ENCODE data around the gene DUSP12.
A peak's percentile ranks its signal among the peaks of the same experiment; 100 is the strongest.

Gene DUSP12

GRCh38 chr1:161770250-161770649 lies 20.7 kb downstream of the DUSP12 start:
- DNase-seq (ENCODE audit: low spot score), result no peak

DNA sequence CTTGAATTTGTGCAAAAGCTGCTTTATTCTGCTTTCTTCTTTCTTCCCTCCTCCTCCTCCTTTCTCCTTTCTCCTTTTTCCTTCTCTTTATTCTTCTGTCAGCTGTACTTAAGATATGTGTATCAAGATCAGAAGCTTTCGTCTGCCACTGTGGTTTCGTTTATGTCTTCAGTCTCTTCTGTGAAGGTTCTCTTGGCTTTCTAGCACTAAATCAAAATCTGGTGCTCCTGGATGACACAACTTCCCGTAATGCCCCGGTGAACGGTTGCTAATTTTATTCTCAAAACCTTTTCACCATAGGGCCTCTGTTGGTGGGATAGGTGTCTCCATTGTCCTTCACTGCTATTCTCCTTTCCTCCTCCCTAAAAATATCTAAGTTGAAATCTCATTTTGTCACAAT lies 21.6 kb downstream of the DUSP12 start:
- no peak for DNase-seq (ENCODE audit: low spot score)

DNA sequence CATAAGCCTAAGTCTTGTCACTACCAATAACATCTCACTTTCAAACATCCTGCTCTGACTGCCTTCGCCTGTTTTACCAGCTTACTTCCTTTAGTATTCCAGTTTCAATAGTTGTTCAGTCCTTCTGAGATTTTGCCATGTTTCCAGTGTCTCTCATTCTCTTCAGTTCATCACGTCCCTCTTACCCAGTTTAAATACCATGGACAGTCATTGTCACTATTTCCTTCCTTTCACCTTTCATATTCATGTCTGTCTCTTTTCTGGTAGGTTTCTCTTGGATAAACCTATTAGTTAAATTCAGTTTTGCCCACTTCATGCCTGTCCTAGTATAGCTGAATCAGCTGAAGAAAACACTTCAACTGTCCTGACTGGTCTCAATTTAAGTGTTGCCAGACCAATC lies 22.4 kb downstream of the DUSP12 start:
- DNase-seq (ENCODE audit: low spot score), result no peak

DNA sequence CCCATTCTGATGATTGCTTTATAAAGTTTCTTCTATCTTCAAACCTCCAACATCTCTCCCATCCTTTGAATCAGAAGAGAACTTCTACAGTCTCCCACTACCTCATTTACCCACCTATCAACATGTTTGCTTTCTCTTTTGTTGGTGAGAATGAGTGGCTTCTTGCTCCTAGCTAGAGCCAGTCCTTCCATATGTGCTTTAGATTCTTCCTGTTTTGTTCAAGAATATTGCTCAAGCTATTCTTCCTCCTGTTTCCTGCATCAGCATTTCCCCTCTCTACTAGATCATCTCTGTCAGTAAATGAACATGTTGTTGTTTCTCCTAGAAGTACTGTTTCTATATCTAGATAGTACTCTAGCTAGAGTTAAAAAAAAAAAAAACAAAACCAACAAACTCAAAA lies 22.8 kb downstream of the DUSP12 start:
- DNase-seq (ENCODE audit: low spot score), result peak; percentile 40

DNA sequence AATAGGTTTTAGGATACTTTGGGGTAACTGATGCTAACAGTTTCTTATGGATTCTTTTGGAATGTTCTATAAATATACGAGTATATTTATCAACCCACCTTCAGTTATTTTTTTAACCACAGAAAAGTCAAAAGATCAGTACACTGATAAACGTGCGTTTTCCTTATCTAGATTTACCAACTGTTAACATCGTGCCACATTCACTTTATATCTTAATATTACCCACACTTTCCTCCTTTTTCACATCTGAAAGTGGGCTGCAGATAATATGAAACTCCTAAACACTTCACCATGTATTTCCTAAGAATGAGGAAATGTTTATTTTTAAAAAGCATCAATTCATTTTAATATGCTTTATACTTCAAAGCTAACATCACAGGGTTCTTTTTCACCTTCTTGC lies 24.2 kb downstream of the DUSP12 start:
- DNase-seq (ENCODE audit: low spot score), result no peak

- DNase-seq (ENCODE audit: low spot score), result no peak
Measured at GRCh38 chr1:161777261-161777660, 27.7 kb downstream of the DUSP12 start.

DNA sequence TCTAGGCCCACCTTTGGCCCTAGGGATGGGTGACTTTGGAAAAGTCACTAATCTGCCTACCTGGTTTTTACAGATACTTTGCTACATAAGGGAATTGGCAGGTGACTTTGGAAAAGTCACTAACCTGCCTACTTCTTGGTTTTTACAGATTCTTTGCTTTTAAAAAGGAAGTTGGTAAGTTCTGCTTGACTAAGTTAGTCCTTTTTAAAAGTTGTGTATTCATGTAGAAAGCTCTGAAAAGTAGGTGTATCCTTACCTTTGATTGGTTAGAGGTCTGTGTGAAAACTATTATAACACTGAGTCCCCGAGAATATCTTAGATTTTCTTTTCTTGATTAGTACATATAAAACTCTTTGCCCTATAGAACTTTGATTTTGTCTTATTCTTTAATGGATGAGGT lies 28.9 kb downstream of the DUSP12 start:
- no peak for DNase-seq (ENCODE audit: low spot score)

DNA sequence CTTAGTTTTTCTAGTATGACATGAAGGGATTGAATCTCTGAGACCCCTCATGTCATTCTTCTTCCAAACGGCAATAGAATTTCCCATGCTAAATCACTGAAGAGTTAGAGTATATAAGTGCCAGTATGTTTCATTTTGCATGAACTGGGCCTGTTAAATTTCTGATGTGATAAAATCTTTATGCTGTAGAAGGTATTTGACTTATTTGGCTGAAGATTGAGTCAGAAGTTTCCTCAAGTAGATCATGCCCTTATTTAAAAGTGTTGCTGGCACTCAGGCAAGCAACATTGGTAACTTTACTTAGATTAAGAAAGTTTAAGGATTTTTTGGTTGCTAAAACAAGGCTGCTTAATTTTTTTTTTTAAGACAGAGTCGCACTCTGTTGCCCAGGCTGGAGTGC lies 29.8 kb downstream of the DUSP12 start:
- DNase-seq (ENCODE audit: low spot score), result no peak

DNA sequence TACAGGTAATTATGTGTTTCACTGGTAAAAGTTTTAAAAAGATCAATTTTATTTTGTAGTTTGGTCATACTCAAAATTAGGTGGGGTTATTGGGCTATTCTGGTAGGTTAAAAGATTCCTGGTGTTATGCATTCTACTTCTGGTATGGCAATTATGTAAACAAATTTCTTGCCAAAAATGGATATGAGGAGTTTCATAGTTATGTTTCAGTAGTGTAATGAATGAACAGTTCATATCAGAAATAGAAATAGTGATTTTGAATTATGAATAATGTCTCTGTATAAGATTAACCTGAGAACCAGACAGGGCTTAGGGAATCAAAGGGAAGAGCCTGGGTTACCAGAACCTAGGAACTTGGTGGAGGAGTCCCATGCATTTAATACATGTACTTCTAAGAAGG lies 32.4 kb downstream of the DUSP12 start:
- no peak for DNase-seq (ENCODE audit: low spot score)

GRCh38 chr1:161782886-161783285 lies 33.3 kb downstream of the DUSP12 start:
- DNase-seq (ENCODE audit: low spot score), result no peak

- peak; percentile 58 for DNase-seq (ENCODE audit: low spot score)
Measured at GRCh38 chr1:161784968-161785367, 35.4 kb downstream of the DUSP12 start.

- DNase-seq (ENCODE audit: low spot score), result no peak
Measured at GRCh38 chr1:161787355-161787754, 37.8 kb downstream of the DUSP12 start.

DNA sequence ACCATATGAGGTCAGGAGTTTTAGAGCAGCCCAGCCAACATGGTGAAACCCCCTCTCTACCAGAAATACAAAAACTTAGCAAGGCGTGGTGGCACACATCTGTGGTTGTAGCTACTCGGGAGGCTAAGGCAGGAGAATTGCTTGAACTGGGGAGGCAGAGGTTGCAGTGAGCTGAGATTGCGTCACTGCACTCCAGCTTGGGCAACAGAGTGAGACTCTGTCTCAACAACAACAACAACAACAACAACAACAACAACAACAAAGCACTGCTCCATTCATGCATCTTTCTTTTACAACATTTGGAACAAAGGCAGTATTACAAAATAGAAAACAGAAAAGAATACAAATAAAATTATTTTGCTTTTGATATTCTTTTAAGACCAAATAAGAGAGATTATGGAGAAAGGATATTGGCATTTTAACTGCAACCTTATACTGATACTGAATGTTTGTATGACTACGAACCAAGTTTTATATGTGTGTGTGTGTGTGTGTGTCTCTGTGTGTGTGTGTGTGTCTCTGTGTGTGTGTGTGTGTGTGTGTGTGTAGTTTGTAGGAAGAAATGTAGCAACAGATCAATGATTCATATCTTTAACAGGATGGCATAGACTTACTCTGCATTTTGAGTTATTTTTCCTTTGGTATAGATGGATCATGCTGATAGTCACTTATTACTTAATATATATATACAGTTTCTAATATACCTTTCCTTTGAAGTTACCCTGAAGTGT lies 41.2 kb downstream of the DUSP12 start:
- DNase-seq (ENCODE audit: low spot score), result no peak

- no peak for DNase-seq (ENCODE audit: low spot score)
Measured at GRCh38 chr1:161791904-161792655, 42.5 kb downstream of the DUSP12 start.

GRCh38 chr1:161792740-161793139 lies 43.2 kb downstream of the DUSP12 start:
- peak; percentile 71 for DNase-seq (ENCODE audit: low spot score)

- no peak for DNase-seq (ENCODE audit: low spot score)
Measured at GRCh38 chr1:161799792-161800191, 50.2 kb downstream of the DUSP12 start.

- DNase-seq (ENCODE audit: low spot score), result peak; percentile 6
Measured at GRCh38 chr1:161801955-161802354, 52.4 kb downstream of the DUSP12 start.

DNA sequence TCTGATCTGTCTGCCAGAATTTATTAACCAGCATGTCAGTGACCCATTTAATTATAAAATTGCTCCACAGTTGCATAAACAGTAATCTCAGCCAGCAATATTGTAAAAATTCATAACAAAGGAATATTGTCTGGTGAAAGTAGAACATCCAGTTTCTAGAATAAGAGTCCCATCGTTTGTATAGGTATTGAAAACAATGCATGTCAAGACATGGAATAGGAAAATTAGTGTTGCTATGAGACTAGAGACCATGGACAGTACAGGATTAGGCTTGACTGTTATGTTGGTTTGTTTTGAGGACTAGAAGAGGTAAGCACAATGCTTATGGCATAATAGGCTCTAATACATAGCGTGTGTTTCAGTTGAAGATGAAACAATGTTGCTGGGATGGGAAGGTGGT lies 53.6 kb downstream of the DUSP12 start:
- DNase-seq (ENCODE audit: low spot score), result no peak

DNA sequence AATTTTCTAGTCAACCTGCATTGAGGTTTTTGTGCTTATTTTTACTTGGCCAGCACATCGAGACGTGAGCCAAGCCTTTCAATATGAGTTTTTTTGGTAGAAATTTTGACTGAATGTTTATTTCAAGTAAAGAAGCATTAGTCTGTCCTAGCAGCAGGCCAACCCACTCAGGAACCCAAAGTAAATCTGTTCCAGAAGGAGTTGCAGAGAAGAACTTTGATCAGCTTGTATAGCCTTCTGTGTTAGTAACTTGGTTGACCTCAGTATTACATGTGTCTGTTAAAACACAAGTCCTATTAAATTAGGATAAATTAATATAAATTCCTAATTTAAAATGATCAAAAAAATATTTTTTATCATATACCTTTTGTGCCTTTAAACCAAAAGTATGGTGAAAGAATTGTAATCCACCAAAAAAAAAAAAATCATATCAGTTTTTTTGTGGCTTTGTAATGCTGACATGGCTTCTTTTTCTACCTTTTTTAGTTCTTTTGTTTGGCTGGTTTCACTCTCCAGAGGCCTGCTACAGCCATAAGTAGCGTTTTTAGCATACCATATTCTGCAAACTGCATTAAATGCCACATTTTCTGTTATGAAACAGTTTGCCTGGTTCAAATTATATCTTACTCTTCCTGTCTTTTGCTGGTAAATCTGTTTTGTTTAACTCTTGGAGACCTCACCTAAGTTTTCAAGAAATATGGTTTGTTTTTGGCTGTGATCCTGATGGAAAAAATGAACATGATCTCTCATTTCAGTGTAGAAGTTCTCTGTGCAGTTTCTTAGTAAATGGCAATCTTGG lies 56.0 kb downstream of the DUSP12 start:
- DNase-seq (ENCODE audit: low spot score), result peak; percentile 10
